ENCODE data around the gene CCL23.
"Not testable (repeated sequence)": the region's sequence is repeated elsewhere in the genome, so short reads cannot be mapped to it uniquely, and the experiment has no call there.

The CCL23 gene

DNA sequence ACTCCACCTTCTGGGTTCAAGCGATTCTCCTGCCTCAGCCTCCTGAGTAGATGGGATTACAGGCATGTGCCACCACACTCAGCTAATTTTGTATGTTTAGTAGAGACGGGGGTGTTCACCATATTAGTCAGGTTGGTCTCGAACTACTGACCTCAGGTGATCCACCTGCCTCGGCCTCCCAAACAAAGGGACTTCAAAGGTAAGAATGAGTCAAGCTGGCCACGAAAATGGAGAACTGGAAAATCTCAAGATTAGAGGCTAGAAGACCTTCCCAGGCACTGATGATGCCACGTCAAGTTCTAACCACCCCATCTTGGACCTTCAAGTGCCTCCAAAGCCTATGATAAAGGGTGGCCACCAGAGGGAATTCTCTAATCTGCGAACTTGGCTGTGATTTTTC is 15.1 kb downstream of the CCL23 start:
- no peak for DNase-seq

- DNase-seq: no peak
These were observed 15.7 kb downstream of the CCL23 start for GRCh38 chr17:36001862-36002603.

GRCh38 chr17:36001110-36001771 is 16.5 kb downstream of the CCL23 start, which contains the start of gene CCL15:
TSS of gene CCL15 (minus strand) at chr17:36001553. CDS start at chr17:36001492, 61 bp downstream.
- DNase-seq: no peak

GRCh38 chr17:36000732-36001109 is 17.1 kb downstream of the CCL23 start:
- no peak for DNase-seq

DNA sequence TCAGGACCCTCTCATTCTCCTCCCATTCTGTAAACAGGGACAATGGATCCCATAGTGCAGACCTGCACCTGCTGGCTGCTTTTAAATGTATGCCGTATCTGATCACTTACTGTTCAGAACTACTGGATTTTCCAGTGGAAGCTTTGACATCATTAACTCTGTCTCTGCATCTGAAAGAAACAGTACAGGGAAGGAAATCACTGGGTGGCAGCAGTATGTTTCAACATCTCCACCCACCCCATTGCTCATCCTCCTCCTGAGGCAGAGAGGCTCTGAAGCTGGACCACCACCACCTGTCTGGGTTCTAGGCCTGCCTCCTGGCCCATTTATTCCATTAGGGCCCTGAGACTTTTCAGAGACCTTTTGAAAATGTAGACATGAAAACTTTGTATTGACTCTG is 19.0 kb downstream of the CCL23 start:
- no peak for DNase-seq

DNA sequence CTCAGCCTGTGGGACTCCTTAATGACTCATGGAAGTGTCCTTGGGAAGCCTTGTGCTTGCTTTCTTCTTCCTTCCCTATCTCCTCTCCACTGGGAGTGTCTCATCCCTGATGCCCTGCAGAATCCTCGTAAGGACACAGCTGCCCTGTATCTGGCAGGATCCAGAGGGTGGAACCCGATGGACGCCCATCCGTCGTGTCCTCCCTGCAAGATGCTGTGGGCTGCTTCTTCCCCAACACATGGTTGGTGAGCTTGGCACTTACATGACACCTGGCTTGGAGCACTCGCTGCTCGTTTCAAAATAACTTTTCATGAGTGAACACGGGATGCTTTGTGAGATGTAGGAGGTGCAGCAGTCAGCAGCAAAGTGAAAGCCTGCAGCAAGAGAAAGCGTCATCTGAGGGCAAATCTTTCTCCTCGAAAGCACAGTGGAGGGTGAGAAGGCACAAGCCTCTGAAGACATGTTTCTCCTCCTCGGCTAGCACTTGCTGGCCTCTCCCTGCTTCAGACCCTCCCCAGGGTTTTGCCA is 19.7 kb downstream of the CCL23 start:
- DNase-seq: no peak

GRCh38 chr17:35995346-35995745 is 22.4 kb downstream of the CCL23 start:
- DNase-seq: not testable (repeated sequence)

DNA sequence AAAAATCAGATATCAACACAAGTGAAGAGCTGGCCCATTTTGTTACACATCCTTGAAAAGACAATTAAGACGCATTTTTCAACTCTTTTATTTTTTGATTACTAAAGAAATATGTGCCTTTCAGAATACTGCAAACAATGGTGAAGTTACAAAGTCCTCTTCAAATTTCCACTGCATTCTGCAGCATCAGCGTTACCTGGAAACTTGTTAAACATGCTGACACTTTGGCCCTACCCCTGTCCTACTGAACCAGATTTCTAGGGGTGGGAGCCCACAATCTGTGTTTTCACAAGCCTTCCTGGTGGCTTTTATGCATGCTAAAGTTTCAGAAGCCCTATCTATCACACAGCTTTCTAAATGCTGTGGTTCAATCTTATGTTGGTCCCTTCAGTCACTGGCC is 26.7 kb downstream of the CCL23 start:
- no peak for DNase-seq

DNA sequence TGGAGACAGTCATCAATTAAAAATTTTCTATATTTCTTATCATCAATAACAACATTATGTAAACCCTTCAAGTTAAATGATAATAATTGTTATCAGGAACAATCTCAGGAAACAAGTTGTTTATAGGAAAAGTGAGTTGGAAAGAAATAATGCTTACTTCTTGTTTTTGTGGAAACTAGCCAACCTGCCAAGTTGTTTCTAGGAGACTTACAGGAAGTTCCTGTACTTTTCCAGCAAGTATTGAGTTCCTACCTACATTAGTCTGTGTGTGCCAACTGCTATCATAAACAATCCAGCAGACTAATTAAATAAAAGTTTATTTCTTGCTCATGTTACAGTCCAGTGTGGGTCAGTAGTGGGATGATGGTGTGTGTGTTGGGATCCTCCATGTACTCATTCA is 29.6 kb downstream of the CCL23 start:
- DNase-seq: no peak

- no peak for DNase-seq
These were observed 31.1 kb downstream of the CCL23 start, which contains the start of gene CCL14 for GRCh38 chr17:35986643-35987042. TSS of gene CCL14 (minus strand) at chr17:35986729. CDS start at chr17:35986649, 80 bp downstream.

DNA sequence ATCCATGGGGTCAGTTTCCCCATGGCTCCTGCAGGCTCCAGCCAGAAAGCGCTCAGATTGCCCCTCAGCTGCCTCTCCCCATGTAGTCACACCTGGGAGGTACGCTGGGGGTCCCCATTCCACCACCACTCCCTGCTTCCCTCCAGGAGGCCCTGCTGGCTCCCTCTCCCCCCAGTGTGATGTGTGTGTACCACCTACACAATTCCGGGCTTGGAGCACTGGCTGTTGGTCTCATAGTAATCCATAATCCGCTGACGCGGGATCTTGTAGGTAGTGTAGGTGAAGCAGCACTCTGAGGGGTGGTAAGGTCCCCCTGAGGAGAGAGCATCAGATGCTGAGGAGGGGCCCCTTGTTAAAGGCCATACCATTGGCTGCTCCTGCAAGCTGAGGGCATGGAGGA is 33.6 kb downstream of the CCL23 start:
- no peak for DNase-seq

GRCh38 chr17:35982409-35983191 is 35.2 kb downstream of the CCL23 start:
- DNase-seq: no peak

DNA sequence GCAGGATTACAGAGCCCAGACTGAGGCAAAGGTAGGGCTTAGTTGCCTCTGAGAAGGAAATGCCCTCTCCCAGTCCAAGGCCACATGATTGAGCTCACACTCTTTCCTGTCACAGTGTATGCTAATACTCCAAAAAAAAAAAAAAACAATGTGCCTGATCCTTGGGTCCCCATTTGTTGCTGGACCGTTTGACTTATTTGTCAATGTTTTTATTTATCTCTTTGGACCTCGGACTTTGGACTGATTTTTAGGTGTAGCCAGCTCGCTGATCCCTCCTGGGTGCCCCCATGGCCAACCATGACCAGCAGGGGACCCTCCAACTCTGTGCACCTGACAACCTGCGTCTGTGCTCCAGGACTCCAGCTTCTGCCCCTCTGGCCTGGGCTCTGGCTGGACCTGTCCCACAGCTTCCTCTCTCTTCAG is 35.9 kb downstream of the CCL23 start:
- DNase-seq: no peak

GRCh38 chr17:35981246-35981645 is 36.5 kb downstream of the CCL23 start, which contains the start of gene CCL16:
TSS of gene CCL16 (minus strand) at chr17:35981497. CDS start at chr17:35981420, 77 bp downstream.
- no peak for DNase-seq

DNA sequence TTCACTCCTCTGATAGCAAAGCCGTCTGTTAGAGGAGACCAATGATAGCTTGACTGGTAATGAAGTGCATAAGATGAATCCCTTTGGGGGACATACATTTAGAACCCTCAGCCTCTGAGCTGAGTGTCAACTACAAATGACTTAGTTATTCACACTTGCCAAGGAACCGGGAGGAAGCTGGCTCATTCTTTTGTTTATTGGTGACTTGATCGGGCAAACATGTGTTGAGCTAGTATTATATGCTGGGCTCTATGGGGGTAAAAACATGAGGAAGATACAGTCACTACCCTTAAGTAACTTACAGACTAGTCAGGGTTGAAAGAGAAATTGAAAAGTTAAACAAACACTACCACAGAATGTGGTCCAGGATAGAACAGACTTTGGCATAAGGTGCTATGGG is 39.4 kb downstream of the CCL23 start:
- DNase-seq: no peak

- DNase-seq: no peak
These were observed 40.3 kb downstream of the CCL23 start for GRCh38 chr17:35977509-35977908.

DNA sequence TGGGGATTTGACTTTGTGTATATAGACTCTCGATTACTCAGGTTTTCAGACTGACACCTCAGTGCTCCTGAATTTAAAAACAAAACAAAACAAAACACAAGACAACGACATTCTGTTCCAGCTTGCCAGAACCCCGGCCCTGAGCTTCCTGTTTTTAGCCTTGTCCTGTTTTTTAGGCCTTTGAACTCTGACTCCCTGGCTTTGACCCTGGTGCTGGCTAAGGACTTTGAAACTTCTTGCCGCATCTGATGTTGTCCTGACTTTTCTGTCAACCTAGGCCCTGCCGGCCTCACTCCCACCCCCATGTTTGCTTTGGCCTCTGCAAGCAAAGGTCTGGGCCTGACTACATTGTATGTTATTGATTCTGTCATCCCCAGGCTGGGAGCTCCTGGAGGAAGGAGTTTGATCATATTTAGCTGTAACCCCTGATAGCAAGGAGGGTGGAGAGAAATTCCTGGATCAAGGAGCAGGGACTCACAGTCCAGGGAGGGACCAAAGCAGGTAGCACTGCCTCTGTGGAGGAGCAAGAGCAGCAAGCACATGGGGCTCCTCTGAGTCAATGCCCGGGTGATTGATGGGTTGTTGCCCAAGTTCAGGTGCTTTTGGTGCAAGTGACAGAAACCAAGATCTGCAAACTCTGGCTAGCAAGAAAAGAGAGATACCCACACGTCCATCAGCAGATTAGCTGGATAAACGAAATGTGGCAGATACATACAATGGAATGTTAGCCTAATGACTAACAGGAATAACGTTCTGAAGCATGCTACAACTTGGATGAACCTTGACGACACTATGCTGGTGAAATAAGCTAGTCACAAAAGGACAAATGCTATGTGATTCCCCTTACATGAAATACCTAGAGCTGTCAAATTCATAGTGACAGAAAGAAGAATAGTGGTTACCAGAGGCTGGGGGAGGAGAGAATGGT is 44.2 kb downstream of the CCL23 start:
- no peak for DNase-seq

- no peak for DNase-seq
These were observed 44.8 kb downstream of the CCL23 start for GRCh38 chr17:35972945-35973332.

GRCh38 chr17:35972535-35972934 is 45.2 kb downstream of the CCL23 start:
- no peak for DNase-seq

- DNase-seq: no peak
These were observed 45.7 kb downstream of the CCL23 start for GRCh38 chr17:35972066-35972465.

GRCh38 chr17:35969558-35970380 is 48.0 kb downstream of the CCL23 start:
- peak; percentile 59 for DNase-seq
